Measurements from ENCODE around the gene ACVR1B. TPM values are rescaled to one million over a fixed set of nuclear protein-coding genes. Genes with fewer than 3 reads are reported as not detected.

ACVR1B gene
- total and polyA plus RNA-seq, 4 donors, result 16.1 to 50.5 (median 37.8) TPM

- H3K27ac ChIP-seq (ENCODE audit: low read depth, low read length), result no peak overlapping the region
- WGBS (ENCODE audit: insufficient coverage), result 54% methylated on average over 3 of the region's 4 CpGs
- DNase-seq (ENCODE audit: low read depth in 4 of 6, low spot score in 6 of 6), result no peak
- no peaks in the 10 kb centered on the region for H3K27me3 ChIP-seq (ENCODE audit: control insufficient read depth, insufficient read depth, low read length)
- peaks cover 17% of the 10 kb centered on the region for H3K4me1 ChIP-seq (ENCODE audit: control insufficient read depth, insufficient read depth, low read length)
- H3K36me3 ChIP-seq (ENCODE audit: control insufficient read depth, insufficient read depth, low read length), result no peaks in the 10 kb centered on the region
- no peak overlapping the region for H3K4me3 ChIP-seq (ENCODE audit: low read depth, low read length)
- H3K9me3 ChIP-seq (ENCODE audit: control insufficient read depth, insufficient read depth, low read length), result peaks cover 3% of the 10 kb centered on the region
Measured at GRCh38 chr12:51941604-51942003, 9.9 kb upstream of the ACVR1B start.

- Histone ChIP-seq H3K27ac (ENCODE audit: low read depth, low read length) (no peak overlapping the region), H3K9me3 (ENCODE audit: control insufficient read depth, insufficient read depth, low read length) (peaks cover 3% of the 10 kb centered on the region), H3K4me3 (ENCODE audit: low read depth, low read length) (no peak overlapping the region), H3K36me3 (ENCODE audit: control insufficient read depth, insufficient read depth, low read length) (no peaks in the 10 kb centered on the region), H3K27me3 (ENCODE audit: control insufficient read depth, insufficient read depth, low read length) (no peaks in the 10 kb centered on the region), H3K4me1 (ENCODE audit: control insufficient read depth, insufficient read depth, low read length) (peaks cover 17% of the 10 kb centered on the region)
- DNase-seq (ENCODE audit: low read depth in 4 of 6, low spot score in 6 of 6), result no peak
- WGBS (ENCODE audit: insufficient coverage), result 92% methylated on average over 5 of the region's 7 CpGs
Measured at GRCh38 chr12:51942056-51942455, 9.4 kb upstream of the ACVR1B start.

- WGBS (ENCODE audit: insufficient coverage), result 100% methylated on average over 4 of the region's 6 CpGs
- Histone ChIP-seq H3K27ac (ENCODE audit: low read depth, low read length) (no peak overlapping the region), H3K4me1 (ENCODE audit: control insufficient read depth, insufficient read depth, low read length) (peaks cover 17% of the 10 kb centered on the region), H3K4me3 (ENCODE audit: low read depth, low read length) (no peak overlapping the region), H3K27me3 (ENCODE audit: control insufficient read depth, insufficient read depth, low read length) (no peaks in the 10 kb centered on the region), H3K9me3 (ENCODE audit: control insufficient read depth, insufficient read depth, low read length) (peaks cover 3% of the 10 kb centered on the region), H3K36me3 (ENCODE audit: control insufficient read depth, insufficient read depth, low read length) (no peaks in the 10 kb centered on the region)
- no peak for DNase-seq (ENCODE audit: low read depth in 4 of 6, low spot score in 6 of 6)
Measured at GRCh38 chr12:51942501-51943000, 8.9 kb upstream of the ACVR1B start.

DNA sequence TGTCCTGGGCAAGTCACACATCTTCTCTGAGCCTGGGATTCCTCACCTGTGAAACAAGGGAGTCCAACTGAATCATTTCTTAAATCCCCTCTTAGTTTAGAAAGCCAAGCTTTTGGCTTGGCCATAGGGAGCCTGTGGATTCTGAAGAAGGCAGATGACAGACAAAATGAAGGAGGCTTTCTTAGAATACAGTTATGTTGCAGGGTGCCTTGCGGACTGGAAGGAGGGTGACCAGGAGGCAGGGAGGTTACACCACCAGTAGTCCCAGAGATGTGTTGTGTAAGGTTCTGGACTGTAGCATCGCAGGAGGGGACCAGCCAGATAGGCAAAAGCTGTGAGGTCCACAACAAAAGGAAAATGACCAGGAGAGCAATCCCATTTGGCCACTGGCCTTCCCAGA, 8.2 kb upstream of the ACVR1B start:
- Histone ChIP-seq H3K9me3 (ENCODE audit: control insufficient read depth, insufficient read depth, low read length) (peaks cover 3% of the 10 kb centered on the region), H3K27me3 (ENCODE audit: control insufficient read depth, insufficient read depth, low read length) (no peaks in the 10 kb centered on the region), H3K27ac (ENCODE audit: low read depth, low read length) (no peak overlapping the region), H3K36me3 (ENCODE audit: control insufficient read depth, insufficient read depth, low read length) (no peaks in the 10 kb centered on the region), H3K4me1 (ENCODE audit: control insufficient read depth, insufficient read depth, low read length) (peaks cover 11% of the 10 kb centered on the region), H3K4me3 (ENCODE audit: low read depth, low read length) (no peak overlapping the region)
- WGBS (ENCODE audit: insufficient coverage), result 96% methylated on average over 2 of the region's 2 CpGs
- DNase-seq (ENCODE audit: low read depth in 4 of 6, low spot score in 6 of 6), result no peak

GRCh38 chr12:51944608-51945233, 6.8 kb upstream of the ACVR1B start:
- H3K36me3 ChIP-seq (ENCODE audit: control insufficient read depth, insufficient read depth, low read length), result no peaks in the 10 kb centered on the region
- no peak for DNase-seq (ENCODE audit: low read depth in 4 of 6, low spot score in 6 of 6)
- H3K4me1 ChIP-seq (ENCODE audit: control insufficient read depth, insufficient read depth, low read length), result peaks cover 11% of the 10 kb centered on the region
- no CpG with 5 or more reads among the region's 1 CpG for WGBS (ENCODE audit: insufficient coverage)
- H3K9me3 ChIP-seq (ENCODE audit: control insufficient read depth, insufficient read depth, low read length), result peaks cover 3% of the 10 kb centered on the region
- no peak overlapping the region for H3K27ac ChIP-seq (ENCODE audit: low read depth, low read length)
- no peaks in the 10 kb centered on the region for H3K27me3 ChIP-seq (ENCODE audit: control insufficient read depth, insufficient read depth, low read length)
- H3K4me3 ChIP-seq (ENCODE audit: low read depth, low read length), result no peak overlapping the region

- H3K27ac ChIP-seq (ENCODE audit: low read depth, low read length), result no peak overlapping the region
- DNase-seq (ENCODE audit: low read depth in 4 of 6, low spot score in 6 of 6), result no peak
- H3K4me3 ChIP-seq (ENCODE audit: low read depth, low read length), result no peak overlapping the region
- peaks cover 3% of the 10 kb centered on the region for H3K9me3 ChIP-seq (ENCODE audit: control insufficient read depth, insufficient read depth, low read length)
- H3K27me3 ChIP-seq (ENCODE audit: control insufficient read depth, insufficient read depth, low read length), result no peaks in the 10 kb centered on the region
- peaks cover 8% of the 10 kb centered on the region for H3K4me1 ChIP-seq (ENCODE audit: control insufficient read depth, insufficient read depth, low read length)
- H3K36me3 ChIP-seq (ENCODE audit: control insufficient read depth, insufficient read depth, low read length), result no peaks in the 10 kb centered on the region
- 91% methylated on average over 8 of the region's 8 CpGs for WGBS (ENCODE audit: insufficient coverage)
Measured at GRCh38 chr12:51947246-51947996, 4.1 kb upstream of the ACVR1B start.

- no peak for DNase-seq (ENCODE audit: low read depth in 4 of 6, low spot score in 6 of 6)
- Histone ChIP-seq H3K4me3 (ENCODE audit: low read depth, low read length) (no peak overlapping the region), H3K4me1 (ENCODE audit: control insufficient read depth, insufficient read depth, low read length) (peaks cover 9% of the 10 kb centered on the region), H3K27ac (ENCODE audit: low read depth, low read length) (no peak overlapping the region), H3K9me3 (ENCODE audit: control insufficient read depth, insufficient read depth, low read length) (peaks cover 3% of the 10 kb centered on the region), H3K36me3 (ENCODE audit: control insufficient read depth, insufficient read depth, low read length) (no peaks in the 10 kb centered on the region), H3K27me3 (ENCODE audit: control insufficient read depth, insufficient read depth, low read length) (no peaks in the 10 kb centered on the region)
- WGBS (ENCODE audit: insufficient coverage), result 90% methylated on average over 5 of the region's 6 CpGs
Measured at GRCh38 chr12:51948066-51948465, 3.4 kb upstream of the ACVR1B start.

GRCh38 chr12:51949342-51950030, 2.0 kb upstream of the ACVR1B start:
- DNase-seq (ENCODE audit: low read depth in 4 of 6, low spot score in 6 of 6), result no peak
- H3K4me3 ChIP-seq (ENCODE audit: low read depth, low read length), result no peak overlapping the region
- H3K4me1 ChIP-seq (ENCODE audit: control insufficient read depth, insufficient read depth, low read length), result peaks cover 9% of the 10 kb centered on the region
- H3K36me3 ChIP-seq (ENCODE audit: control insufficient read depth, insufficient read depth, low read length), result no peaks in the 10 kb centered on the region
- 100% methylated on average over 1 of the region's 6 CpGs for WGBS (ENCODE audit: insufficient coverage)
- H3K27ac ChIP-seq (ENCODE audit: low read depth, low read length), result no peak overlapping the region
- H3K27me3 ChIP-seq (ENCODE audit: control insufficient read depth, insufficient read depth, low read length), result no peaks in the 10 kb centered on the region
- H3K9me3 ChIP-seq (ENCODE audit: control insufficient read depth, insufficient read depth, low read length), result no peaks in the 10 kb centered on the region

DNA sequence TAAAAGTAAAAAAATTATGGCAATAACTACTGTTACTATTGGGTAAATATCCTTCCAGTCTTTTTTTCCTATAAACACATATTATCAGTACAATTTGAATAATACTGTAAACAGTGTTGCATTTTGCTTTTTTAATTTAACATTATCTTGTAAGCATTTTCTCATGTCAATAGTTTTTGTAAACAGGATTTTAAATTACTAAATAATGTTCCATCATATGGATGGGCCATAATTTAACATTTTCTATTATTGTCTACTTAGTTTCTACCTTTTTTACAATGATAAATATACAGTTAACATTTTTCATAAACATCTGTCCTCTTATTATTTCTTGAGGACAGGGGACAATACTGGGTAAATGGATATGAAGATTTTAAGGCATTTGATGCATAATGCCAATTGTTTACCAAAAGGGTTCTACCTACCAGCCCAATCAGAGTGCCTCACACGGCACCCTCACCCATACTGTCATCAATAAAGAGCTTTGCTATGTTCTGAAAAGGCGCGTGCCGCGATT, 759 bp upstream of the ACVR1B start:
- H3K27me3 ChIP-seq (ENCODE audit: control insufficient read depth, insufficient read depth, low read length), result no peaks in the 10 kb centered on the region
- H3K9me3 ChIP-seq (ENCODE audit: control insufficient read depth, insufficient read depth, low read length), result no peaks in the 10 kb centered on the region
- peak overlapping the region; percentile 53 for H3K27ac ChIP-seq (ENCODE audit: low read depth, low read length)
- 2% methylated on average over 4 of the region's 5 CpGs for WGBS (ENCODE audit: insufficient coverage)
- DNase-seq (ENCODE audit: low read depth in 4 of 6, low spot score in 6 of 6), result no peak
- peak overlapping the region; percentile 77 for H3K4me3 ChIP-seq (ENCODE audit: low read depth, low read length)
- H3K4me1 ChIP-seq (ENCODE audit: control insufficient read depth, insufficient read depth, low read length), result peaks cover 9% of the 10 kb centered on the region
- no peaks in the 10 kb centered on the region for H3K36me3 ChIP-seq (ENCODE audit: control insufficient read depth, insufficient read depth, low read length)
